ENCODE data around the gene TMEM41A. TPM values are rescaled to one million over a fixed set of nuclear protein-coding genes. Genes with fewer than 3 reads are reported as not detected.

TMEM41A gene
- total RNA-seq, 1 experiment from 2014 or later: 53.6 TPM

GRCh38 chr3:185517387-185518130, 18.7 kb upstream of the TMEM41A start:
- no peak for DNase-seq
- CTCF ChIA-PET: no interaction called here
- Mint-ChIP-seq H3K27ac (ENCODE audit: unreplicated experiment) (no peak overlapping the region), H3K9me3 (ENCODE audit: low read depth, unreplicated experiment) (no peaks in the 10 kb centered on the region), H3K4me1 (ENCODE audit: low read depth, unreplicated experiment) (no peaks in the 10 kb centered on the region), H3K27me3 (ENCODE audit: unreplicated experiment) (no peaks in the 10 kb centered on the region), H3K4me3 (ENCODE audit: low read depth, unreplicated experiment) (no peak overlapping the region), H3K36me3 (ENCODE audit: insufficient read depth, unreplicated experiment) (peaks cover 79% of the 10 kb centered on the region)
- no TSS peak for BruUV-seq (replicated peaks)
- no peak for TF ChIP-seq CTCF (IDR thresholded peaks at IDR 0.05; ENCODE audit: unreplicated experiment)
- intact Hi-C loops (cut with micrococcal nuclease; ENCODE audit: unreplicated experiment): no loop called here

GRCh38 chr3:185511711-185512110, 12.9 kb upstream of the TMEM41A start:
- no peak for DNase-seq
- TF ChIP-seq CTCF (IDR thresholded peaks at IDR 0.05; ENCODE audit: unreplicated experiment): no peak
- H3K27ac Mint-ChIP-seq (ENCODE audit: unreplicated experiment): no peak overlapping the region
- intact Hi-C loops (cut with micrococcal nuclease; ENCODE audit: unreplicated experiment): no loop called here
- H3K27me3 Mint-ChIP-seq (ENCODE audit: unreplicated experiment): no peaks in the 10 kb centered on the region
- H3K4me3 Mint-ChIP-seq (ENCODE audit: low read depth, unreplicated experiment): no peak overlapping the region
- no peaks in the 10 kb centered on the region for H3K9me3 Mint-ChIP-seq (ENCODE audit: low read depth, unreplicated experiment)
- no TSS peak for BruUV-seq (replicated peaks)
- CTCF ChIA-PET: interaction anchor here (0.6 kb wide), 2 partner anchors 47 to 197 kb away, joined by 3 read pairs; no protein-coding TSS in a partner anchor
- H3K36me3 Mint-ChIP-seq (ENCODE audit: insufficient read depth, unreplicated experiment): peaks cover 86% of the 10 kb centered on the region
- no peaks in the 10 kb centered on the region for H3K4me1 Mint-ChIP-seq (ENCODE audit: low read depth, unreplicated experiment)

GRCh38 chr3:185508335-185508991, 9.6 kb upstream of the TMEM41A start:
- no peak for DNase-seq
- Mint-ChIP-seq H3K27me3 (ENCODE audit: unreplicated experiment) (no peaks in the 10 kb centered on the region), H3K9me3 (ENCODE audit: low read depth, unreplicated experiment) (no peaks in the 10 kb centered on the region), H3K4me3 (ENCODE audit: low read depth, unreplicated experiment) (no peak overlapping the region), H3K36me3 (ENCODE audit: insufficient read depth, unreplicated experiment) (peaks cover 89% of the 10 kb centered on the region), H3K27ac (ENCODE audit: unreplicated experiment) (peak overlapping the region; percentile 10), H3K4me1 (ENCODE audit: low read depth, unreplicated experiment) (peaks cover 2% of the 10 kb centered on the region)
- no TSS peak for BruUV-seq (replicated peaks)
- intact Hi-C loops (cut with micrococcal nuclease; ENCODE audit: unreplicated experiment): no loop called here
- CTCF ChIA-PET: no interaction called here
- TF ChIP-seq CTCF (IDR thresholded peaks at IDR 0.05; ENCODE audit: unreplicated experiment): no peak

GRCh38 chr3:185507883-185508282, 9.0 kb upstream of the TMEM41A start:
- BruUV-seq (replicated peaks): TSS peak; percentile 29
- H3K36me3 Mint-ChIP-seq (ENCODE audit: insufficient read depth, unreplicated experiment): peaks cover 83% of the 10 kb centered on the region
- CTCF ChIA-PET: no interaction called here

More at GRCh38 chr3:185507883-185508282, 9.0 kb upstream of the TMEM41A start:
- H3K27ac Mint-ChIP-seq (ENCODE audit: unreplicated experiment): peak overlapping the region; percentile 10
- no peaks in the 10 kb centered on the region for H3K9me3 Mint-ChIP-seq (ENCODE audit: low read depth, unreplicated experiment)
- intact Hi-C loops (cut with micrococcal nuclease; ENCODE audit: unreplicated experiment): no loop called here
- H3K4me3 Mint-ChIP-seq (ENCODE audit: low read depth, unreplicated experiment): no peak overlapping the region
- no peak for DNase-seq
- TF ChIP-seq CTCF (IDR thresholded peaks at IDR 0.05; ENCODE audit: unreplicated experiment): no peak
- H3K27me3 Mint-ChIP-seq (ENCODE audit: unreplicated experiment): no peaks in the 10 kb centered on the region
- H3K4me1 Mint-ChIP-seq (ENCODE audit: low read depth, unreplicated experiment): peaks cover 8% of the 10 kb centered on the region
